HepG2 (cell line): Measurements from ENCODE around the gene ESYT2. TPM values are rescaled to one million over a fixed set of nuclear protein-coding genes. Genes with fewer than 3 reads are reported as not detected.

Source experiments
- CREBL2 ChIP-seq: sonication (generic); formaldehyde crosslinking; IDR thresholded peaks from 2 replicates; pipeline ENCODE4 v1.8.1; 2023; ENCODE audit warnings: missing genetic modification reagents, mild to moderate bottlenecking, borderline replicate concordance
- HMG20A ChIP-seq: IDR thresholded peaks from 2 replicates; pipeline ENCODE4 v1.6.1; 2016; ENCODE audit warnings: borderline replicate concordance
- HNRNPK ChIP-seq: fragments of 200-400 bp; formaldehyde crosslinking; IDR thresholded peaks from 2 replicates; pipeline ENCODE4 v1.6.1; 2018; ENCODE audit warnings: low read length, low read depth, moderate library complexity, mild to moderate bottlenecking; ENCODE audit not compliant: poor library complexity, severe bottlenecking
- KLF12 ChIP-seq: sonication (generic); formaldehyde crosslinking; IDR thresholded peaks from 2 replicates; pipeline ENCODE4 v1.4.0; 2020; ENCODE audit warnings: missing genetic modification reagents, borderline replicate concordance
- MEIS1 ChIP-seq: sonication (generic); formaldehyde crosslinking; IDR thresholded peaks from 2 replicates; pipeline ENCODE4 v1.9.0; 2021; ENCODE audit warnings: mild to moderate bottlenecking, missing genetic modification reagents, moderate library complexity, borderline replicate concordance
- NAIF1 ChIP-seq: sonication (generic); formaldehyde crosslinking; IDR thresholded peaks from 2 replicates; pipeline ENCODE4 v1.5.0; 2020; ENCODE audit warnings: mild to moderate bottlenecking, missing genetic modification reagents, borderline replicate concordance
- REPIN1 ChIP-seq: sonication (generic); formaldehyde crosslinking; IDR thresholded peaks from 2 replicates; pipeline ENCODE4 v1.8.0; 2022; ENCODE audit warnings: missing genetic modification reagents, low read depth, mild to moderate bottlenecking, borderline replicate concordance
- SIN3A ChIP-seq: IDR thresholded peaks from 2 replicates; pipeline ENCODE4 v1.6.1; 2011; ENCODE audit warnings: low read depth, mild to moderate bottlenecking, control low read depth, low read length, borderline replicate concordance
- SOX6 ChIP-seq, 2 experiments: fragments of 450-650 bp in 1 of 2; sonication (generic) in 1 of 2; formaldehyde crosslinking in 1 of 2; IDR thresholded peaks; 2 replicates each; pipeline versions ENCODE4 v1.4.0 to v1.6.1; 2017 to 2020; ENCODE audit warnings: antibody characterized with exemption in 1 of 2, mild to moderate bottlenecking in 1 of 2, missing genetic modification reagents in 1 of 2
- SRSF1 ChIP-seq: fragments of 200-400 bp; formaldehyde crosslinking; optimal IDR thresholded peaks from 2 replicates; pipeline ENCODE3; 2017; ENCODE audit warnings: mild to moderate bottlenecking, low read depth, low read length, moderate library complexity
- SRY ChIP-seq: sonication (generic); formaldehyde crosslinking; IDR thresholded peaks from 2 replicates; pipeline ENCODE4 v1.8.0; 2022; ENCODE audit warnings: mild to moderate bottlenecking, missing genetic modification reagents
- STAT5B ChIP-seq: sonication (generic); formaldehyde crosslinking; IDR thresholded peaks from 2 replicates; pipeline ENCODE4 v1.4.0; 2020; ENCODE audit warnings: missing genetic modification reagents
- TCF7 ChIP-seq: sonication (generic); IDR thresholded peaks from 2 replicates; pipeline ENCODE4 v1.6.1; 2016; ENCODE audit warnings: antibody characterized with exemption, low read depth
- ZNF354B ChIP-seq: sonication (generic); formaldehyde crosslinking; IDR thresholded peaks from 2 replicates; pipeline ENCODE4 v1.8.0; 2022; ENCODE audit warnings: mild to moderate bottlenecking, missing genetic modification reagents
- ZNF589 ChIP-seq: sonication (generic); formaldehyde crosslinking; conservative IDR thresholded peaks from 2 replicates; pipeline ENCODE4 v1.8.0; 2022; ENCODE audit warnings: mild to moderate bottlenecking, moderate library complexity, missing genetic modification reagents
- ZNF790 ChIP-seq: sonication (generic); formaldehyde crosslinking; IDR thresholded peaks from 2 replicates; pipeline ENCODE4 v1.8.0; 2022; ENCODE audit warnings: missing genetic modification reagents, mild to moderate bottlenecking, borderline replicate concordance
- ZXDC ChIP-seq: sonication (generic); formaldehyde crosslinking; IDR thresholded peaks from 2 replicates; pipeline ENCODE4 v1.5.0; 2020; ENCODE audit warnings: mild to moderate bottlenecking, missing genetic modification reagents
- polyA plus RNA-seq, 8 experiments: library from polyadenylated mRNA; depleted of rRNA in 3 of 8; stranded (reverse) in 7 of 8; unstranded in 1 of 8; fragments of >200 nt; fragmentation: Illumina TruSeq in 4 of 8; extraction: Trizol in 4 of 8; gene quantifications; 2 replicates each; pipeline versions ENCODE4 v1.2.1 to v1.2.3, GENCODE V29; 2011 to 2016; ENCODE audit warnings: low read depth in 4 of 8, missing spikeins in 1 of 8, mixed read lengths in 1 of 8; ENCODE audit not compliant: insufficient read depth in 1 of 8
- total RNA-seq, 5 experiments: library from RNA; depleted of rRNA; stranded (reverse); fragments of >200 nt; fragmentation: Illumina TruSeq; extraction: Trizol; gene quantifications; 2 replicates each; pipeline ENCODE4 v1.2.3, GENCODE V29; 2016; ENCODE audit warnings: low read depth in 1 of 5
- TF ChIP-seq, protein P1 (sequence below), 2 experiments: sonication (generic) in 1 of 2; formaldehyde crosslinking in 1 of 2; IDR thresholded peaks; 2 replicates each; pipeline versions ENCODE4 v1.4.0 to v1.6.1; 2016 to 2020; ENCODE audit warnings: borderline replicate concordance in 1 of 2, low read depth in 1 of 2, mild to moderate bottlenecking in 1 of 2, missing genetic modification reagents in 1 of 2
- TF ChIP-seq, protein P2 (sequence below): sonication (generic); formaldehyde crosslinking; IDR thresholded peaks from 2 replicates; pipeline ENCODE4 v1.5.0; 2020; ENCODE audit warnings: missing genetic modification reagents, mild to moderate bottlenecking, borderline replicate concordance

Gene ESYT2
- total and polyA plus RNA-seq, 2 of the 13 experiments (the other 11 are each of a cell fraction or from before 2014, with no cell fraction given): 28.5 to 37.3 TPM

DNA sequence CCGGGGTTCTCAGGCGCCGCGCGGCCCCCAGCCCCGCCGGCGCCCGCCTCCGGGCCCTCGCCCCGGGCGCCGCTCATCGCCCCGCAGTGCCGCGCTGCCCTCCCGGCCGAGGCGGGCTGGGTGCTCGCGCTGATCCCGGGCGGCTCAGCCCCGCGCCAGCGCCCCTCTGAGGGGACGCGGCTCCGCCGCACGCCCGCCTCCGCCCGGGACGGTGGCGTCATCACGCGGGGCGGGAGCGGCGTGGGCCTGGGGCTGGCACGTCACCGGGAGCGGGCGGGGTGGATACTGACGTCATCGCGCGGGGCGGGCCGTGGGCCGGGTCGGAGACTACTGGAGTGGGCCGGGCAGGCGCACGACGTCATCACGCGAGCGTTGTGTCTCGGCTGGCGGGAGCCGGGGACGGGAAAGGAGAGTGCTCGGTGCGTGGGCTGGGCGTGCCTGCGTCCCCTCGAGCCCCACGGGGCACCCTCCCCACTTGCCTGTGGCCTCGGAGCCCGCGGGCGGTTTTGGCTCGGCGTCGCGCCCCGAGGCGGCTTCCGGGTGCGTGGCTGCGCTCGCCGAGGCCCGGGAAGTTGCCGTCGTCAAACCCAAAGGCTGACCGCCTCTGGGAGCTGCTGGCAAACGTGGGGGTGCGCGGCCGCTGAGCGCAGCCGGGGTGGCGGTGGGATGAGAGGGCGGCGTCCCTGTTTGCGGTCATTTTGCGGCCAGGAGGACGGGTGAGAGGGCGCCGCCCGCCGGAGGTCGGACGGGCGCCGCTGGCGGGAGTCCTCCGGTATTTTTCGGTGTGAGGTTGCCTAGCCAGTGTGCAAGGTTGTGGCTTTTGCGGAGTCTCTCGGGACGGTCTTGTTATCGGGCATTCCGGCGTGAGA is at the start of gene ESYT2 (continued):
- TF ChIP-seq, protein P1, sequence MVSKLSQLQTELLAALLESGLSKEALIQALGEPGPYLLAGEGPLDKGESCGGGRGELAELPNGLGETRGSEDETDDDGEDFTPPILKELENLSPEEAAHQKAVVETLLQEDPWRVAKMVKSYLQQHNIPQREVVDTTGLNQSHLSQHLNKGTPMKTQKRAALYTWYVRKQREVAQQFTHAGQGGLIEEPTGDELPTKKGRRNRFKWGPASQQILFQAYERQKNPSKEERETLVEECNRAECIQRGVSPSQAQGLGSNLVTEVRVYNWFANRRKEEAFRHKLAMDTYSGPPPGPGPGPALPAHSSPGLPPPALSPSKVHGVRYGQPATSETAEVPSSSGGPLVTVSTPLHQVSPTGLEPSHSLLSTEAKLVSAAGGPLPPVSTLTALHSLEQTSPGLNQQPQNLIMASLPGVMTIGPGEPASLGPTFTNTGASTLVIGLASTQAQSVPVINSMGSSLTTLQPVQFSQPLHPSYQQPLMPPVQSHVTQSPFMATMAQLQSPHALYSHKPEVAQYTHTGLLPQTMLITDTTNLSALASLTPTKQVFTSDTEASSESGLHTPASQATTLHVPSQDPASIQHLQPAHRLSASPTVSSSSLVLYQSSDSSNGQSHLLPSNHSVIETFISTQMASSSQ (IDR thresholded peaks at IDR 0.05; ENCODE audit: low read depth): no peak
- TF ChIP-seq, protein P1 (CRISPR knock-in tag; IDR thresholded peaks at IDR 0.05; ENCODE audit: borderline replicate concordance): peak; percentile 39; the same call in 1 of the 2 replicates
- TF ChIP-seq ZXDC (CRISPR knock-in tag) (peak; percentile 42; the same call in 1 of the 2 replicates), NAIF1 (CRISPR knock-in tag) (peak; percentile 34; the same call in 1 of the 2 replicates), STAT5B (CRISPR knock-in tag) (0 out of 2 replicates have a peak, but pooled peaks have one; percentile 11), SRY (CRISPR knock-in tag) (peak; percentile 93), ZNF354B (CRISPR knock-in tag) (0 out of 2 replicates have a peak, but pooled peaks have one; percentile 40), MEIS1 (CRISPR knock-in tag) (0 out of 2 replicates have a peak, but pooled peaks have one; percentile 23), KLF12 (peak; percentile 88), SIN3A (peak; percentile 76; the same call in 1 of the 2 replicates), CREBL2 (CRISPR knock-in tag) (peak; percentile 87; the same call in 1 of the 2 replicates), HNRNPK (peak; percentile 85), ZNF589 (CRISPR knock-in tag) (peak; percentile 82), REPIN1 (CRISPR knock-in tag) (peak; percentile 66; the same call in 1 of the 2 replicates), ZNF790 (CRISPR knock-in tag) (no peak), SRSF1 (peak; percentile 63), HMG20A (CRISPR knock-in tag) (no peak; the same call in 1 of the 2 replicates), TCF7 (peak; percentile 44), SOX6 (IDR thresholded peaks at IDR 0.05) (no peak), SOX6 (CRISPR knock-in tag; IDR thresholded peaks at IDR 0.05) (peak; percentile 62)
- TF ChIP-seq, protein P2, sequence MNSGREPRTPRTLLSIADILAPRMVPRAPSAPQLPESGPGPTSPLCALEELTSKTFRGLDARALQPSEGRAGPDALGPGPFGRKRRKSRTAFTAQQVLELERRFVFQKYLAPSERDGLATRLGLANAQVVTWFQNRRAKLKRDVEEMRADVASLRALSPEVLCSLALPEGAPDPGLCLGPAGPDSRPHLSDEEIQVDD (CRISPR knock-in tag): 0 out of 2 replicates have a peak, but pooled peaks have one; percentile 78
